GM19351 (cell line): Measurements from ENCODE around the gene NLRC5.

ENCODE experiments used
- ATAC-seq: cut with Tn5 transposase; IDR thresholded peaks from one replicate; pipeline ENCODE4 v1.9.1; 2021; ENCODE audit warnings: mild to moderate bottlenecking, moderate library complexity; ENCODE audit not compliant: unreplicated experiment

Gene NLRC5

GRCh38 chr16:57113664-57114063, 124.3 kb downstream of the NLRC5 start:
- no peak for ATAC-seq

DNA sequence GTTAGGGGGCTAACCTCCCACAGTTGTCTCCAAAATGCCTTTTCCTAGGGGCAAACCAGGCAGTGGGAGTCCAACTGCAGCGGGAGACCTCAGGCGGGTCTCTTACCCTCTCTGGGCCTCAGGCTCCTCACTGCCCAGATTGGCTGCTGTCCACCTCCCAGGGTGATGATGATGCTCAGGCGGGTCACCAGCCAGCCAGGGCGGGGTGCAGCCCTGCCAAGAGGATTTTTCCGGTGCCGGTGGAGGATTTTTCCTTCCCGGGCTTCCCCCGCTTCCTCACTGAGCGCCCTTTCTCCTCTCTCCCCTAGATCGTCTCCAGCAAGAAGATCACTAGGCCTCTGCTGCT, 125.8 kb downstream of the NLRC5 start:
- no peak for ATAC-seq

- no peak for ATAC-seq
These were observed 126.3 kb downstream of the NLRC5 start for GRCh38 chr16:57115514-57116182.

- ATAC-seq: no peak
These were observed 129.2 kb downstream of the NLRC5 start for GRCh38 chr16:57118461-57119084.

GRCh38 chr16:57123216-57123973, 134.0 kb downstream of the NLRC5 start:
- no peak for ATAC-seq

- no peak for ATAC-seq
These were observed 134.8 kb downstream of the NLRC5 start for GRCh38 chr16:57123974-57124674.

GRCh38 chr16:57125376-57125775, 136.0 kb downstream of the NLRC5 start:
- ATAC-seq: no peak

DNA sequence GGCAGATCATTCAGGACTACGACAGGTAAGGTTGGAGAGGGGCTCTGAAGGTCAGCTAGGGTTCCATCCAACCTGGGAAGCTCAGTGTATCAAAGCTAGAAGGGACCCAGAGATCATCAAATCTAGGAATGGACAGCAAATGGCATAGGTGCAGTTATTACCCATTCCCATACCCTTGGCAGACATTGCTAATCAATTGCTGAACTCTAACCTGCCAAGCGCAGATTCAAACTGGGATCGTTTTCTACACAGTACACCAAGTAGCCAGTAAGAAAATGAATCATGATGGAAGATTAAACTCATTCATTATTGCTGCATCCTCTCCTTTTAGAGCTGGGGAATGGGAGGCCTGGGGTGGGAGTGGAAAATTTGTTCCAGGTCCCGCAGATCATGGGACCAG, 136.6 kb downstream of the NLRC5 start:
- ATAC-seq: no peak

DNA sequence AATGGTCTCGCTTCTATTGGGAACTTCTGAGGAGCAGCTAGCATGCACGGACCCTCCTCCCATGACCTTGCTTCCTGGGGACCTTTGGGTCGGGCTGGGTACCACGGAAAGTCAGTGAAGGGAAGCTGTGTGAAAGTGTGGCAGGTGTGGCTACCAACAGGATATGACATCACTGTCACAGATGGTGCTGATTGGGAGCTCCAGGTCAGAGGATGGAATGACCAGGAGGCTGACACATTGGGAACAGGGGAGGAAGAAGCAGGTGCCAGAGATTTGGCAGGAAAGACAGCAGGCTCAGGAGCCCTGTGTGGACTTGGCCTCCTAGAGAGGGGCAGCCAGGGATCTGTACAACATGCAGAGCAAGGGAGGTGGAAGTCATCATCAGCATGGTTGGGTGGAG, 137.1 kb downstream of the NLRC5 start:
- ATAC-seq: no peak

GRCh38 chr16:57127037-57127763, 137.8 kb downstream of the NLRC5 start:
- no peak for ATAC-seq

DNA sequence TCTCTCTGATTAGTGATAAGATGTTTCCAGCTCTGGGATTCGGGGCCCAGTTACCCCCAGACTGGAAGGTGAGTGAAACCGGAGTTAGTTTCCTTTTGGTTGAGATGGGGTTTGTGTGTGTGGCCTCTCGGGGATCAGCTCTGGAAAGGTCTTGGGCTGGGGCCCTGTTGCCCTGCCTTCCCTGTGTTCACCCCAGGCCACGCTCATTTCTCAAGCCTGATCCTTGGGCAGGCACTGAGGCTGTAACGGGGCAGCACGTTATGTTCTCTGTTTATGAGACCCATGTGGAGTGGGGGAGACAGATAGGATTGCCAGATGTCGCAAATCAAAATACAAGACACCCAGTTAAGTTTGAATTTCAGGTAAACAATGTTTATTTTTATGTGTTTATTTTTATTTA, 138.5 kb downstream of the NLRC5 start:
- no peak for ATAC-seq

- no peak for ATAC-seq
These were observed 139.5 kb downstream of the NLRC5 start for GRCh38 chr16:57128771-57129389.

- ATAC-seq: no peak
These were observed 141.6 kb downstream of the NLRC5 start for GRCh38 chr16:57130950-57131321.

DNA sequence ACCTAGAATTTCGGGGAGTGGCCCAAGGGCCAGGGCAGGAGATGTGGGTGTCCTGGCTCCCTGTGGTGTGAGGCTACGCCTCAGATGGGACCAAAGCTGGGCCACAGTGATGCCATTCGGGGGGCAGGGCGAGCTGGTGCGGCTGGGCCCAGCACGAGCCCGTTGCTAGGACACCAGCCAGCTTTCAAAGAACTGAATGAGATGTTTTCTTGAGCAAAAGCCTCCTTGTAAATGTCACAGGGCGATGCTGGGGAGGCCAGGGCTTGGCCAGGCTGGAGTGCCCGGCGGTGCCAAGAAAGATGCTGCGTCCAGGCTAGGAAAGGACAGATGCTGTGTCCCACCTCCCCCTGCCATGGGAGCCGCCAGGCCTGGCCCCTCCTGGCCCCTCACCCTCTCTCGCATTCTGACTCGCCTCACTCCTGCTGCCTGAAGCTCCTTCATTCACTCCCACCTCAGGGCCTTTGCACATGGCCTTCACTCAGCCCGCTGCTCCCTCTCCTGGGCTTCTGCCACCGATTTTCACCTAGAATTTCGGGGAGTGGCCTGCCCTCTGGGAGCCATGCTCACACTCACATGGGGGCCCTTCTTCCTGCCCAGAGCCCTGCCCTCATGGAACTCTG, 142.1 kb downstream of the NLRC5 start:
- no peak for ATAC-seq

DNA sequence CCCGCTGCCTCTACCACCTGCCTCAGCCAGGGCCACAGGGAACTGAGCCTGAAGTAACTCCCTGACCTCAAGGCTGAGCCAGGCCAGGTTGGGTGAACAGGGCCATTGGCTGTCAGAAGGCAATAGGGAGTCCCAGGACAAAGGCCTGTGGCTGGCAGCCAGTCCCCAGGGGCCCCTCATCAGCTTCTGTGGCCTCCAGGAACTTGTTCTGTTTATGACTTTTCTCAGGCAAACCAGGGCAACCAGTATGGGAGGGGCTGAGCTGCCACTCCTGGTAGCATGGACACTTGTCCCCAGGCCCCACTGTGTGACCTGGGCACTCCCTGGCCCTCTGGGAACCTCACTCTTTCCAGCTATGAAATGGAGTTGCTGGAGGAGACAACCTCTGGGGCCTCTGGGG, 143.1 kb downstream of the NLRC5 start:
- ATAC-seq: no peak

DNA sequence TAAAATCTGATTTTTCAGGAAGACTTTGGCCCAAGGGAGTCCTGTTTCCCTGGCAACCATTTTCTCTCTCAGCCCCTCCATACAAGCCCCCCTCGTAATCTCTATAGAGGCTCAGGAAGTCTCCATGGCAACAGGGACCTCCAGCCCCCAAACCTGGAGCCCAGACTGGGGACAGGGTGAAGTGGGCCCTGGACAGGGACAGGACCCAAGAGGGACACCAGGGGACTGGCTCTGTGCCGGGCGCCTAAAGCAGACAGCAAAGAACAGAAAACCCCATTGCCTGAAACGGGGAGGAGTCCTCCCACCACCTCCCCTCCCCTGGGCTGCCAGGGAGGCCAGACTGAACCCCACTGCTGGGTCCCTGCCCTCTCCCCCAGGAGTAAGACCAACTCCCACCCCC, 143.7 kb downstream of the NLRC5 start:
- no peak for ATAC-seq
